SK-N-SH treated with all-trans-retinoic acid at 6 μM for 48 hours (cell line): ENCODE measurements around the gene SEC24C.

Experiments used
- ARNTL ChIP-seq: fragments of 450-650 bp; formaldehyde crosslinking; IDR thresholded peaks from 2 replicates; pipeline ENCODE4 v1.5.0; 2020; ENCODE audit warnings: low read depth, mild to moderate bottlenecking, moderate library complexity, borderline replicate concordance
- CSDC2 ChIP-seq: fragments of 250-450 bp; sonication (Bioruptor Pico); IDR thresholded peaks from 2 replicates; pipeline ENCODE4 v1.5.0; 2020; ENCODE audit warnings: mild to moderate bottlenecking, moderate library complexity
- RARB ChIP-seq: fragments of 250-450 bp; sonication (Bioruptor Pico); IDR thresholded peaks from 2 replicates; pipeline ENCODE4 v1.8.0; 2021; ENCODE audit warnings: mild to moderate bottlenecking, moderate library complexity
- TOX ChIP-seq: fragments of 250-450 bp; sonication (Bioruptor Pico); IDR thresholded peaks from 2 replicates; pipeline ENCODE4 v1.8.0; 2021; ENCODE audit warnings: mild to moderate bottlenecking, moderate library complexity, borderline replicate concordance
- ZFP30 ChIP-seq: fragments of 450-650 bp; formaldehyde crosslinking; IDR thresholded peaks from 2 replicates; pipeline ENCODE4 v1.5.0; 2022; ENCODE audit warnings: mild to moderate bottlenecking, moderate library complexity
- ZNF8 ChIP-seq: fragments of 450-650 bp; formaldehyde crosslinking; IDR thresholded peaks from 2 replicates; pipeline ENCODE4 v1.5.0; 2020; ENCODE audit warnings: mild to moderate bottlenecking, moderate library complexity
- TF ChIP-seq, protein P1 (sequence below): fragments of 250-450 bp; sonication (Bioruptor Pico); IDR thresholded peaks from 2 replicates; pipeline ENCODE4 v1.8.0; 2020; ENCODE audit warnings: mild to moderate bottlenecking, moderate library complexity, borderline replicate concordance

DNA sequence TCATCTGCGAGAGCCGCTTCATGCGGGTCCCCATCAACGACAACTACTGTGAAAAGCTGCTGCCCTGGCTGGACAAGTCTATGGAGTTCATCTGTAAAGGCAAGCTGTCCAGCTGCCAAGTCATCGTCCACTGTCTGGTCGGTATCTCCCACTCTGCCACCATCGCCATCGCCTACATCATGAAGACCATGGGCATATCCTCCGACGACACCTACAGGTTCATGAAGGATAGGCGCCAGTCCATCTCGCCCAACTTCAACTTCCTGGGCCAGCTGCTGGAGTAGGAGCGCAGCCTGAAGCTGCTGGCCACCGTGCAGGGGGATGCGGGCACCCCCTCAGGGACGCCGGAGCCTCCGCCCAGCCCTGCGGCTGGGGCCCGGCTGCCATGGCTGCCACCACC, 11.7 kb upstream of the SEC24C start:
- TF ChIP-seq, protein P1, sequence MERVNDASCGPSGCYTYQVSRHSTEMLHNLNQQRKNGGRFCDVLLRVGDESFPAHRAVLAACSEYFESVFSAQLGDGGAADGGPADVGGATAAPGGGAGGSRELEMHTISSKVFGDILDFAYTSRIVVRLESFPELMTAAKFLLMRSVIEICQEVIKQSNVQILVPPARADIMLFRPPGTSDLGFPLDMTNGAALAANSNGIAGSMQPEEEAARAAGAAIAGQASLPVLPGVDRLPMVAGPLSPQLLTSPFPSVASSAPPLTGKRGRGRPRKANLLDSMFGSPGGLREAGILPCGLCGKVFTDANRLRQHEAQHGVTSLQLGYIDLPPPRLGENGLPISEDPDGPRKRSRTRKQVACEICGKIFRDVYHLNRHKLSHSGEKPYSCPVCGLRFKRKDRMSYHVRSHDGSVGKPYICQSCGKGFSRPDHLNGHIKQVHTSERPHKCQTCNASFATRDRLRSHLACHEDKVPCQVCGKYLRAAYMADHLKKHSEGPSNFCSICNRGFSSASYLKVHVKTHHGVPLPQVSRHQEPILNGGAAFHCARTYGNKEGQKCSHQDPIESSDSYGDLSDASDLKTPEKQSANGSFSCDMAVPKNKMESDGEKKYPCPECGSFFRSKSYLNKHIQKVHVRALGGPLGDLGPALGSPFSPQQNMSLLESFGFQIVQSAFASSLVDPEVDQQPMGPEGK = no peak
- TF ChIP-seq TOX (CRISPR knock-in tag) (no peak), ZFP30 (no peak), RARB (CRISPR knock-in tag) (no peak), ARNTL (no peak), ZNF8 (no peak), CSDC2 (CRISPR knock-in tag) (no peak)
